Measurements from ENCODE around the gene WIPF3.

WIPF3 gene

DNA sequence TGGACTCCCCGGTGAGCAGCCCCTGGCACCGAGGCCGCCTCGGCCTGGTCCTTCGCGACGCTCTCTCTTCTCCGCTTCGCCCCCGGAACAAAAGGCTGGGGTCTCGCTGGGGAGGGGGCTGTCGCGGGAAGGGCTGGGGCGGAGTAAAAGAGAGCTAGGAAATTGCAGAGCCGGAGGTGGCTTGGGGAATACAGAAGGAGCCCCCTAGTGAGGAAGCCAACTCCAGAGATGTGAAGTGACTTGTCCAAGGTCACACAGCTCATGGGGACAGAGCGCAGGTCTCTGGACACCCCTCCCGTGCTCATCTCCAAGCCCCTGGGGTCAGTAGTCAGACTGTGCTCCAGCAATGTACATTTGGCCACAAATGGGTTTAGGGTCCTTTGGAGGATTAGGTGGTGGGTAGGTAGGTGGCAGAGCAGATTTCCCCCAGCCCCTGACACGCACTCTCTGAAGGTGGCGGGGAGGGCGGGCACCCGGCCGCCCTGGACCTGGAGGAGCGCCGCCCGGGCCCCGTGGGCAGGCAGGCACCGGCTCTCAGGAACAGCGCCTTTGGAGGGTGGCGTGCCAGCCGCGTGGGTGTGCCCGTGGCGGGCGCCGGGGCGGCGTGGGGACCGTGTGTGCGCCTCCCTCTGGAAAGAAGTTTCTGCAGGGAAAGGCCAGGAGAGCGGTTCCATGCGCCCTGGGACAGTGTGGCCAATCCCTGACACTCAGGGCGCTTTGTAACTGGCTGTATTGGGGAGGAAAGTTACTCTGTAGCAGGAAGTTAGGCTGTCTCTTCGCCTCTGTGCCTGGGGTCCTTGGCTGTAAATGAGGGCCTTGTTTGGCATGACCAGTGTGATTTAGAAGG, 910 bp downstream of the WIPF3 start:
- peak; percentile 76 for DNase-seq
- in situ Hi-C loops (cut with HindIII; ENCODE audit: low pct_ligation_motif_present, low pct_unique_long_range_greater_than_20kb, low sequenced_read_pairs), result no loop called here

DNA sequence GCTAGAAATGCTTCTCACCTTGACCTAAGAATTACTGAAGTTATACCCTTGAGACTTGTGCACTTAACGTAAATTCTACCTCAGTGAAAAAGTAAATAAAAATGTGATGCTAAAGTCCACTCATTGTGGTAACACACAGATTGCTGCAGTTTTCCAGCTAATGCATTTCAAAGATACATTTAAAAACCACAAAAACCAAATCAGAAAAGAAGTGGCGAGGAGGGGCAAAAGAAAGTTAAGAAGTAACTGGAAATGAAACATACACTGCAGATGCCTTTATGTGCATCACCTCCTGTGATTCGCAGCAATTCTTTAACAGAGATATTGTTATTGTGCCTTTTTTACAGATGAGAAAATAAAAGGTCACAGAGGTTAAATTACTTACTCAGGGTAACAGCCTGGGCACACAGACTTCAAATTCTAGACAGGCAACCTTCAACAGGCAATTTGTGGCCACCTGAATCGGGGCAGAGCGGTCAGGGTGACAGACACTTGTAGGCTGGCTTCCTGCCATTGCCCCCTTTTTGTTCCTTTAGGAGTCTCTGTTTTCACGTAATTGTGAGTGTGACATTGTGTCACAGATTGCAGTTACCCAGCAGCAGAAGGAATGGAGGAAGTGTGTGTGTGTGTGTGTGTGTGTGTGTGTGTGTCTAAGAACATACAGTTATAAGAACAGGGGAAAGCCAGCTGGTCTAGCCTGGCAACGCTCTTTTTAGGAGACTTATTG, 1.9 kb downstream of the WIPF3 start:
- in situ Hi-C loops (cut with HindIII; ENCODE audit: low pct_ligation_motif_present, low pct_unique_long_range_greater_than_20kb, low sequenced_read_pairs), result no loop called here
- no peak for DNase-seq

DNA sequence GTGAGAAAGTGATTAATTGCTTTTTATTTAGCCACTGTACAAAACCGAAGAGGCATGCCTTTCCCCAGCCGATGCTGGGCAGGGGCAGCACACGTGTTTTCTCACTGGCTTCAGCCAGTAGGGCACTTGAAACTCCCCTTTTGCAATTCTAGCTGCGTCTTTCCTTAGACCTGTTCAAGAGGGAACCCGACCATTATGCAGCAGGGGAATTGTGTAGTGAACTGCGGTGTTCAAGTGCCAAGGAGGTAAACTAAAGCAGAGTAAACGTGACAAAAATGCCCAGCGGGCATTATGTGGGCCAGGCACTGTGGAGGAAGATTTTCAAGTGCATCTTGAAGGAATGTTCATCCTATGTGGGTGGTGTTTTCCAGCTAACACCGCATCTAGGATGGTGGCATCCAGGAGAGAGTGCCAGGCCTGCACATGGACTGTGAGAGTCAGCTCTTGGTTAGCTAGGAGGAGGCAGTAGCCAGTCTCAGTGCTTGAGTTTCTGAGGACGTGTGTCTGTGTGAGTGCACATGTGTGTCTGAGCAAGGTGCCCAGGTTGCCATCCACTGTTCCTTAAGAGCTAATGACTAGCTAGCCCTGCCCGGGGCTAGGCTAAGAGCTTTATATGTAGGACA, 3.3 kb downstream of the WIPF3 start:
- no peak for DNase-seq
- in situ Hi-C loops (cut with HindIII; ENCODE audit: low pct_ligation_motif_present, low pct_unique_long_range_greater_than_20kb, low sequenced_read_pairs), result no loop called here

DNA sequence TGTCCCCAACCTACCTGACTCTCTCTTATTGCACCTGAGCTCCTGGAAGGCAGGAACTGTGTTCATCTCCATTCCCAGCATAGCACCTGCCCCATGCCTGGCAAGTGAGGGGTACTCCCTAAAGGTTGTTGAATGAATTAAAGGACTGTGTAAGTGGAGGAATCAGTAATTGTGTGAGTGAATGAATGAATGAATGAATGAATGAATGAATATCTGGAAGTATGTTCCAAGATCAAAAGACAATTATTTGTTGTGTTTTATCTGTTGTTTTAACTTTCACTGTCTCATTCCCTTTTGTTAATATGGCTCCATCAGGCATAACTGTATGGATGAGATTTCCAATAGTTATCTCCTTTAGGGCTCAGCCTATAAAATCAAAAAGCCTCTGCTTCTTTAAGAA, 4.0 kb downstream of the WIPF3 start:
- in situ Hi-C loops (cut with HindIII; ENCODE audit: low pct_ligation_motif_present, low pct_unique_long_range_greater_than_20kb, low sequenced_read_pairs), result no loop called here
- no peak for DNase-seq

DNA sequence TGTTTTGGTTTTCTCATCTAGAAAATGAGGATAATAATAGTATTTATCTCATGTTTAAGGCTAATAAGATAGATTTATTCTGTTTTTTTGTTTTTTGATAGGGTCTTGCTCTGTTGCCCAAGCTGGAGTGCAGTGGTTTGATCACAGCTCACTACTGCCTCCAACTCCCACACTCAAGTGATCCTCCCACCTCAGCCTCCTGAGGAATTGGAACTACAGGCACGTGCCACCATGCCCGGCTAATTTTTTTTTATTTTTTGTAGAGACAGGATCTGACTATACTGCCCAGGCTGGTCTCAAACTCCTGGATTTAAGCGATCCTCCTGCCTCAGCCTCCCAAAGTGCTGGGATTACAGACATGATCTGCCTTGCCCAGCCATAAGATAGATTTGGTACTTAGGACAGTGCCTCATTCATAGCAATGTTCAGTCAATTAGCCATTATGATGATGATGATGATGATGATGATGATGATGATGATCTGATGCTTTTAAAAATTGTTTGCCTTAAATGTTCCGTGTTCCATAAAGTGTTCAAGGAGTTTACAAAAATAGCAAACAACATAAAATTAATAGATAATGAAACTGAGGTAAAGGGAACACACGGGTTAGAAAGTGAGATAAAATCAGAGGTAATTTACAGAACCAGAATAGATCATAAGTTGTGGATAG, 4.6 kb downstream of the WIPF3 start:
- no peak for DNase-seq
- in situ Hi-C loops (cut with HindIII; ENCODE audit: low pct_ligation_motif_present, low pct_unique_long_range_greater_than_20kb, low sequenced_read_pairs), result no loop called here

DNA sequence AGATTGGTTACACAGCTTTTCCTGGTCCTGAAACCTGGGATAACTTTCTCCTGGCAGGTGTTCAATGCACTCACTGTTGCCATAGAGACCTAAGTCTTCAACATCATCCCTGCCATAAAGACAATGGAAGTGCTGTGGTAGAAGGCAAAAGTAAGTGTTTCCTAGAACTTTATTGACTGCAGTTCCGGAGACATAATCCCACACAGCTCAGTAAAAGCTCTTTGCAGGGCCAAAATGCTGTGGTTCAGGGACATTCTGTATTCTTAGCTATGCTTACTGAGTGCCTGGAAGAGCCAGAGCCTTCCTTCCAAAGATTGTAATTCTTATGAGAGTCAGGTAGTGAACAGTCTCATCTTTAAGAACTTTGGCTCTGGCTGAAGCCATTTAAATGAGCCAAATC, 5.3 kb downstream of the WIPF3 start:
- DNase-seq, result no peak

DNA sequence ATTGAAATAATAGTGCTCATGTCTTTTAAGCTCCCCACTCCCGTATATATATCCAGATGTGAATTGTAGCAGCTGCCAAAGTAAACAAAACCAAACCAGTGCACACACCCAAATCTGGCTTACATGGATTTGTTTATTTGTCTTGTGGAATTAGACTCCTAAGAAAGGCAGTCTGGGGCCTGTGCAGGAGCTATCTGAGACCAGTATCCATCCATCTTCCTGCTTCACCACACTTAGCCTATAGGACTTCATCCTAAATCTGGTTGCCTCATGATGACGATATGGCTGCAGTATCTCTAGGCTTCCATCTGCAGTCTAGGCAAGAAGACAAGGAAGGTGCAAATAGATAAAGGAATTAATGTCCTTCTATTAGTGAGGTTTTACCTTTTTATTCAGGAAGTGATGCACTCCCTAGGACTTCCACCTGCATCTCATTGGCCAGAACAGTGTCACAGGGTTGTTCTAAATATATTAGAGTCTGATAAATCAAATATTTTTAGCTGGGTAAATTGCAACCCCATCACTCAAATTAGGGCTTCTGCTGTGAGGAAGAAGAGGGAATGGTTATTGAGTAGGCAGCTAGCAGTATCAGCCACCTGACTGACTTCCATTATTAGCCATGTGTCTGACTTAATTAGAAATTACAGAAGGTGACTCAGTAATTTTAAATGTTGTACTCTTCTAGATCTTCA, 6.0 kb downstream of the WIPF3 start:
- no peak for DNase-seq
- in situ Hi-C loops (cut with HindIII; ENCODE audit: low pct_ligation_motif_present, low pct_unique_long_range_greater_than_20kb, low sequenced_read_pairs), result no loop called here

More for the DNA sequence above, 5.3 kb downstream of the WIPF3 start:
- in situ Hi-C loops (cut with HindIII; ENCODE audit: low pct_ligation_motif_present, low pct_unique_long_range_greater_than_20kb, low sequenced_read_pairs), result no loop called here

DNA sequence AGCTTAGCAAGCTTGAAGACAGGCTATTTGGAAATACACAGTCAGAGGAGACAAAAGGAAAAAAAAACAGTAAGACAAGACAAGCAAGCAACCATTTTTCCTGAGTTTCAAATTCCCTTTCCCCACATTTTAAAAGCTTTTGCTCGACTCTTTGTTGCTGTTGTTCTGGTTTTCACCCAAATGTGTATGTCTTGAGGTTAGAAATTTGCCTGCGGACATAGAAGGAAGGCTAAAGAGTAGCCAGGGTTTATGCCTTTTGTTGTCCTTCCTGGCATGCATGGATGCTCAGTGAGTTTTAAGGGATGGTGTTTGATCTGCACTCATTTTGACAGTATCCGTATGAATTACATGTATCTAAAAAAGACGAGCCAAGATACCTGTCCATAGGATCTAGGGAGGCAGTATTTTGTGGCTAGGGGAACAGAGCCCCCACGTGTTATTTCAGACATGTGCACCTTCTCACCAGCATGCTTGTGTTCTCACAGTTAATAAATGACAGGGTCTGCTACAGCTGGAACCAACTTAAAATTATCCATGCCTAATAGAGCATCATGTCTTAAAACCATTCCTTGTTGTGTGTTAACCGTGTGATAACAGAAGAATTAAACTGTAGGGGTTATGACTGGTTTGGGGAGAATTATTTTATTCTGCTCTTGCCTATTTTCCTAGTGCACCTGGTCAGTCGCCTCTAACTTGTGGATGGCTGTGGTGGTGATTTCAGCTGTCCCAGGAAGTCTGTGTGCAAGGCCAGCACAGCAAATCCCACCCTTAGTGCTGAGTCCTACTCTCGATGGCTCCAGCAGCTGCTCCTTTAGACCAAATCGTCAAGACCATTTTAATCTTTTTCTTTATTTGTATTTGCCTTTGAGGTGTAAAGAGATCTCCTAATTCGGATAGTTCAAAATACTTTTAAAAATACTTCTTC, 9.1 kb downstream of the WIPF3 start:
- peak; percentile 47 for DNase-seq
- in situ Hi-C loops (cut with HindIII; ENCODE audit: low pct_ligation_motif_present, low pct_unique_long_range_greater_than_20kb, low sequenced_read_pairs), result no loop called here

DNA sequence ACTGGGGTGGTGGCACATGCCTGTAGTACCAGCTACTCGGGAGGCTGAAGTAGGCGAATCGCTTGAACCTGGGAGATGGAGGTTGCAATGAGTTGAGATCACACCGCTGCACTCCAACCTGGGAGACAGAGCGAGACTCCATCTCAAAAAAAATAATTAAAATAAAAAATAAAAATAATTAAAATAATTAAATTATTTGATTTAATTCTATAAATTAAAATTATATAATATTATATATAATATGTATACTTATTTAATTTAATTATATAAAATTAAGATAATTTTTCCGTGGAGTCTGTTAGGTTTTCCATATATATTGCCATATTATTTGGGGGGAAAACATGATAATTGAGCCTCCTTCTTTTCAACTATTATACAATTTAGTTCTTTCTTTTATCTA, 12.0 kb downstream of the WIPF3 start:
- in situ Hi-C loops (cut with HindIII; ENCODE audit: low pct_ligation_motif_present, low pct_unique_long_range_greater_than_20kb, low sequenced_read_pairs), result no loop called here
- no peak for DNase-seq

DNA sequence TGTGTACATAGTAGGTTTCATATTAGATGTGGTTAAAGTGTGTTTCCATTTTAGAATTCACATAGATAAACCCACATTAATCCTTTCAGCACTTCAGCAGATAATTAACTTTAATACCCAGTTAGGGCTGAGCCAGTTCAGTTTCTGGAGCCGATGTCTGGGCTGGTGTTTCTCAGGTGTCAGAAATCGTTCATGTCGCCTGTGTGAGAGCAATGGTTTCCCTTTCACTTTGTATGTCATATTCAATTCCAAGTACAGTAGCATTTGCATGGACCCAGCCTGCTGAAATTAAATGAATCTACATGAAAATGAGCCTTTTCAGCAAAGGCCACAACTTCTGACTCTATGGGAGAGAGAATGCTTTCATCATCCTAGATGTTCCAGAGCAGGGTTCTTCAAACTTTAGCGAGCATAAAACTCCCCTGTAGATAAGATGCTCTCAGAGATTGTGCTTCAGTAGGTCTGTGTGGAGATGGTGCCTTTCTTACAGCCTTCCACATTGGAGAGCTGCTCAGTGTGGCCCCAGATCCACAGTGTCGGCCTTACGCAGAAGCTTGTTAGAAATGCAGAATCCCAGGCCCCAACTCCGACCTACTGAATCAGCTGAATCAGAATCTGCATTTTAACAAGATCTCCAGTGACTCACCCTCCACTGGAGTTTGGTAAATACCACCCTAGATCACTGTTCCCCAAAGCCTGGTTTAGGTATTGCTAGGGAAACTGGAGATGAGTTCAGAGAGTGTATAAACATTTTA, 19.6 kb downstream of the WIPF3 start:
- peak; percentile 43 for DNase-seq

DNA sequence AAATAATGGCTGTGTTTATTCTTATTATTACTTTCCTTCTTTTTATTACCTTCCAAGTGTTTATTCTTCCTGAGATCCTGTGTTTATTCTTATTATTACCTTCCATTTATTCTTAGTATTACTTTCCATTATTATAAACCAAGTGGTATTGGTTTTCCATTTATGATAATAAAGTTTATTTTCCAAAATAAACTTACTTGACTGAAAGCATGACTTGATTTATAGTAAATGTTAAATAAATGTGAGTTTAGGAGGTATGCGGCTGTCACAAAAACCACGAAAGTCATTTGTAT, 20.2 kb downstream of the WIPF3 start:
- no peak for DNase-seq
- in situ Hi-C loops (cut with HindIII; ENCODE audit: low pct_ligation_motif_present, low pct_unique_long_range_greater_than_20kb, low sequenced_read_pairs), result no loop called here

More for the DNA sequence above, 19.6 kb downstream of the WIPF3 start:
- in situ Hi-C loops (cut with HindIII; ENCODE audit: low pct_ligation_motif_present, low pct_unique_long_range_greater_than_20kb, low sequenced_read_pairs), result no loop called here

DNA sequence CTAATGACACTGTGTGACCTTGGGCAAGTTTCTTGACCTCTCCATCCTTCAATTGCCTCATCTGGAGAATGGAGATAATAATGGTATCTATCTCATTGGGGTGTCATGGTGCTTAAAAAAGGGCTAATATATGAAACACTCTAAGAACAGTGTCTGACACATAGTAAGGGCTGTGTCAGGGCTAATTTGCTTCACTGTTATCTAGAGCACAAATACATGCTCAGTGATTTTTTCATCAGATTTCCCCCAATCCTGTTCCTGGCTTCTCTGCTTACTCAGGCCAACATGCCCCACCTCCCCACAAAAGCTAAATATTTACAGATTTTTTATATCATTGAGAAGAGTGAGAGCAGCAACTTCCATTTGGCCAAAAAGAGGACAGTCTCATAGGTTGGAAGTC, 20.6 kb downstream of the WIPF3 start:
- in situ Hi-C loops (cut with HindIII; ENCODE audit: low pct_ligation_motif_present, low pct_unique_long_range_greater_than_20kb, low sequenced_read_pairs), result no loop called here
- no peak for DNase-seq

DNA sequence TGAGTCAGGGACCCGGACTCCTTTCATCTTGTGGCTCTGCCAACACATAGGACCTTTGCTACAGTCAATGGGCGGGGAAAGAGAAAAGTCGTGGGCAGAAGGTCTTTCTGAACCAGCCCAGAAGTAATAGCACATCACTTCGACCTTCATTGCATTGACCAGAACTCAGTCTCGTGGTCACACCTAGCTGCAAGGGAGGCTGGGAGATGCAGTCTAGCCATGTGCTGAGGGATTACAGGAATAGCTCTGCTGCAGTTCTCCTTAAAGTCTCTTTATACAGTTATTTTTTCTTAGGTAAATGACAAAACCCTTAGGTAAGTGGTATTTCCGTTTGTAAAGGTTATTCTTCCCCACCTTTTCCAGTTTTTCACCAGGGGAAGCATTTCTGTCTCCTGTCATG, 25.4 kb downstream of the WIPF3 start:
- DNase-seq, result no peak
- in situ Hi-C loops (cut with HindIII; ENCODE audit: low pct_ligation_motif_present, low pct_unique_long_range_greater_than_20kb, low sequenced_read_pairs), result no loop called here

DNA sequence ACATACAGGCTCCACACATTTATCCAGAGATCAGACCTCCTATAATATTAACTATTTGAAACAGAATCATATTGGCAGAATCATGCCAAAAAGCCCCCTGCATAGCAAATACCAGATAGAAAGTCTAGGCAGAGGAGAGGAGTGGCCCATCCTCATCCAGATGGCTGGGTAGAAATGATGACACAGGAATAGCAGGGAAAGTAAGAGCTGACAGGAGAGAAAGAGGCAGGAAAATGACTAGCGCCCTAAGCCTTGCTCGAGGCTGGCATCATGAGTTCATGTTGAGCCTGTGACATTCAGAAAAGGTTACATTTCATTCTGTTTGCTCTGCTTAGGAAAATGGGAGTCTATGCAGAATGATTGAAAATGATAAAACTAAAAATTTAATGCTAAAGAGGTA, 27.6 kb downstream of the WIPF3 start:
- DNase-seq, result no peak
- in situ Hi-C loops (cut with HindIII; ENCODE audit: low pct_ligation_motif_present, low pct_unique_long_range_greater_than_20kb, low sequenced_read_pairs), result no loop called here

DNA sequence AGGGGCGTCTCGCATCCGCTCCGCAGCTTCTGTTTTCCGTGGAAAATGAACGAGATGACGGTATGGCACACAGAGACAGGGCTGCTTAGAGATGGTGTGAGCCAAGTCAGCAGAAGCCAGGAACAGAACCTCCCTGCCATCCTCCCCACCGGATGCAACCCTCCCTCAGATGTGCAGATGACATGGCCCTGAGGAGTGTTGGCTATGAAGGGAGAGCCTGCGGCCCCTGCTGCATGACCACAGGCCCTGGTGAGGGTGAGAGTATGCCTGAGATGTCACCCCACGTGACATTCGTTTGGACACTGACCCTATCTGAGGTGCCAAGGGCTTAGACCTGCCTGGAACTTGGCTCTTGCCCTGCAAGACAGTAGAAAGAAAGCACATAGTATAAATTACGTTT, 29.4 kb downstream of the WIPF3 start:
- in situ Hi-C loops (cut with HindIII; ENCODE audit: low pct_ligation_motif_present, low pct_unique_long_range_greater_than_20kb, low sequenced_read_pairs), result no loop called here
- DNase-seq, result no peak

DNA sequence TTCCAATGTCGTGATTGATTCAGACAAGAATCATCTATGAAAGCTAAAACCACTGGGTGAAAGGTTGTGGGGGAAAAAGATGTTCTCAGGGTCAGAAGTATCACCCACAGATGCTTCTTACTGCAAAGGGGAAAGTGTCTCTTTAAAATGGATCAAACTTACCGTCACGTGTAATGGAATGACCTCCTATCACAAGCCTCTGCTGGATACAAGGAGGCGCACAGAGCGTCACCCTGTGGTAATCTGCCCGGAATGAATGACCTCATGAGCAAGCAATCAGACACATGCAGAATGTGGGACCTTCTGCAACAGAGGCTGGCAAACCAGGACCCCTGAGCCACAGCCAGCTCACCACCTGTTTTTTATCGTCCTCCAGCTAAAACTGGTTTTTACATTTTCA, 33.0 kb downstream of the WIPF3 start:
- in situ Hi-C loops (cut with HindIII; ENCODE audit: low pct_ligation_motif_present, low pct_unique_long_range_greater_than_20kb, low sequenced_read_pairs), result no loop called here

DNA sequence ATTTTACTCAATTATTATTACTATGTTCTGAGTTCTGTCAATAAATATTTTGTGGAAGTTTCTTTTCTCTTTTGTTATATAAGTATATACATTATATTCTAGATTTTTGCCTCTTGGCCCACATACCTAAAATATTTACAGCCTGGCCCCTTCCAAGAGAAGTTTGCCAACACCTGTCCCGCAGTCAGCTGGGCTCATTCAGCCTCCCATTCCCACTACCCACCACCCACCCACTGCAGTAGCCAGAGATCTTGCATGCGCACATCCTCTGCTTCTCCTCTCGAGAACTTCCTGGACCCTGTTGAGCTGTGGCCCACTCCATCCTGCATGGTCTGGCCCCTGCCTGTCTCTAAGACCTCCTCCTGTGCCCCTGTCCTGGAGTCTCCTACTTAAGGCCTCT, 33.6 kb downstream of the WIPF3 start:
- no peak for DNase-seq
- in situ Hi-C loops (cut with HindIII; ENCODE audit: low pct_ligation_motif_present, low pct_unique_long_range_greater_than_20kb, low sequenced_read_pairs), result no loop called here

More for the DNA sequence above, 33.0 kb downstream of the WIPF3 start:
- peak; percentile 70 for DNase-seq

All from ACHN (cell line).